ENCODE results near the gene DPP9. TPM values are rescaled to one million over a fixed set of nuclear protein-coding genes. Genes with fewer than 3 reads are reported as not detected.

DPP9 gene
- polyA plus RNA-seq, 4 donors = 37.1 to 59.5 (median 43.3) TPM

- Histone ChIP-seq H3K9me3 (ENCODE audit: control insufficient read depth in 2 of 2, insufficient read depth in 1 of 2, low read depth in 1 of 2, low read length in 1 of 2) (peaks cover 0 to 10% of the 10 kb centered on the region in 2 donors), H3K4me3 (ENCODE audit: low read depth in 1 of 3, low read length in 3 of 3) (no peak overlapping the region), H3K27ac (ENCODE audit: low read depth in 1 of 3, low read length in 2 of 3) (no peak overlapping the region), H3K4me1 (ENCODE audit: control insufficient read depth in 3 of 3, insufficient read depth in 2 of 3, low read depth in 1 of 3, low read length in 2 of 3) (no peaks in the 10 kb centered on the region), H3K27me3 (ENCODE audit: control insufficient read depth in 3 of 3, insufficient read depth in 3 of 3, low read length in 3 of 3) (no peaks in the 10 kb centered on the region), H3K36me3 (ENCODE audit: control insufficient read depth in 3 of 3, insufficient read depth in 2 of 3, low read depth in 1 of 3, low read length in 3 of 3) (peaks cover 21 to 95% (median 23%) of the 10 kb centered on the region in 3 donors)
- DNase-seq (no peak), FAIRE-seq (no peak)
- 77 to 86% (median 79%) methylated on average over 14 of the region's 14 CpGs for WGBS, 3 donors
These were observed 66.4 kb downstream of the DPP9 start for GRCh38 chr19:4657262-4657661.

- Histone ChIP-seq H3K36me3 (ENCODE audit: control insufficient read depth in 3 of 3, insufficient read depth in 2 of 3, low read depth in 1 of 3, low read length in 3 of 3) (peaks cover 20 to 94% (median 21%) of the 10 kb centered on the region in 3 donors), H3K27ac (ENCODE audit: low read depth in 1 of 3, low read length in 2 of 3) (no peak overlapping the region), H3K27me3 (ENCODE audit: control insufficient read depth in 3 of 3, insufficient read depth in 3 of 3, low read length in 3 of 3) (no peaks in the 10 kb centered on the region), H3K4me3 (ENCODE audit: low read depth in 1 of 3, low read length in 3 of 3) (no peak overlapping the region), H3K9me3 (ENCODE audit: control insufficient read depth in 2 of 2, insufficient read depth in 1 of 2, low read depth in 1 of 2, low read length in 1 of 2) (peaks cover 0 to 10% of the 10 kb centered on the region in 2 donors), H3K4me1 (ENCODE audit: control insufficient read depth in 3 of 3, insufficient read depth in 2 of 3, low read depth in 1 of 3, low read length in 2 of 3) (no peaks in the 10 kb centered on the region)
- WGBS, 3 donors = 79 to 88% (median 80%) methylated on average over 8 of the region's 8 CpGs
- no peak for FAIRE-seq
- no peak for DNase-seq
These were observed 67.5 kb downstream of the DPP9 start for GRCh38 chr19:4656102-4656501.

- no peak overlapping the region for H3K4me3 ChIP-seq (ENCODE audit: low read depth in 1 of 3, low read length in 3 of 3)
- peaks cover 16 to 90% (median 19%) of the 10 kb centered on the region in 3 donors for H3K36me3 ChIP-seq (ENCODE audit: control insufficient read depth in 3 of 3, insufficient read depth in 2 of 3, low read depth in 1 of 3, low read length in 3 of 3)
- H3K27ac ChIP-seq (ENCODE audit: low read depth in 1 of 3, low read length in 2 of 3) = no peak overlapping the region
- peaks cover 0 to 10% of the 10 kb centered on the region in 2 donors for H3K9me3 ChIP-seq (ENCODE audit: control insufficient read depth in 2 of 2, insufficient read depth in 1 of 2, low read depth in 1 of 2, low read length in 1 of 2)
- no peaks in the 10 kb centered on the region for H3K4me1 ChIP-seq (ENCODE audit: control insufficient read depth in 3 of 3, insufficient read depth in 2 of 3, low read depth in 1 of 3, low read length in 2 of 3)
- FAIRE-seq (no peak), DNase-seq (no peak)
- no peaks in the 10 kb centered on the region for H3K27me3 ChIP-seq (ENCODE audit: control insufficient read depth in 3 of 3, insufficient read depth in 3 of 3, low read length in 3 of 3)
- 88 to 89% (median 88%) methylated on average over 27 of the region's 27 CpGs for WGBS, 3 donors
These were observed 68.9 kb downstream of the DPP9 start for GRCh38 chr19:4654437-4655361.

GRCh38 chr19:4653793-4654436 lies 69.7 kb downstream of the DPP9 start:
- FAIRE-seq = no peak
- H3K9me3 ChIP-seq (ENCODE audit: control insufficient read depth in 2 of 2, insufficient read depth in 1 of 2, low read depth in 1 of 2, low read length in 1 of 2) = peaks cover 0 to 7% of the 10 kb centered on the region in 2 donors
- 82 to 91% (median 85%) methylated on average over 13 of the region's 13 CpGs for WGBS, 3 donors

GRCh38 chr19:4652075-4652474 lies 71.6 kb downstream of the DPP9 start:
- no peak overlapping the region for H3K27ac ChIP-seq (ENCODE audit: low read depth in 1 of 3, low read length in 2 of 3)
- no peaks in the 10 kb centered on the region for H3K4me1 ChIP-seq (ENCODE audit: control insufficient read depth in 3 of 3, insufficient read depth in 2 of 3, low read depth in 1 of 3, low read length in 2 of 3)
- H3K27me3 ChIP-seq (ENCODE audit: control insufficient read depth in 3 of 3, insufficient read depth in 3 of 3, low read length in 3 of 3) = no peaks in the 10 kb centered on the region
- no peaks in the 10 kb centered on the region for H3K9me3 ChIP-seq (ENCODE audit: control insufficient read depth in 2 of 2, insufficient read depth in 1 of 2, low read depth in 1 of 2, low read length in 1 of 2)
- 95 to 96% (median 95%) methylated on average over 41 to 44 of the region's 44 CpGs for WGBS, 3 donors
- DNase-seq (no peak), FAIRE-seq (no peak)
- H3K36me3 ChIP-seq (ENCODE audit: control insufficient read depth in 3 of 3, insufficient read depth in 2 of 3, low read depth in 1 of 3, low read length in 3 of 3) = peaks cover 0 to 80% (median 5%) of the 10 kb centered on the region in 3 donors
- H3K4me3 ChIP-seq (ENCODE audit: low read depth in 1 of 3, low read length in 3 of 3) = no peak overlapping the region

More at GRCh38 chr19:4653793-4654436, 69.7 kb downstream of the DPP9 start:
- no peak for DNase-seq
- Histone ChIP-seq H3K4me1 (ENCODE audit: control insufficient read depth in 3 of 3, insufficient read depth in 2 of 3, low read depth in 1 of 3, low read length in 2 of 3) (no peaks in the 10 kb centered on the region), H3K4me3 (ENCODE audit: low read depth in 1 of 3, low read length in 3 of 3) (no peak overlapping the region), H3K36me3 (ENCODE audit: control insufficient read depth in 3 of 3, insufficient read depth in 2 of 3, low read depth in 1 of 3, low read length in 3 of 3) (peaks cover 13 to 90% (median 14%) of the 10 kb centered on the region in 3 donors), H3K27me3 (ENCODE audit: control insufficient read depth in 3 of 3, insufficient read depth in 3 of 3, low read length in 3 of 3) (no peaks in the 10 kb centered on the region), H3K27ac (ENCODE audit: low read depth in 1 of 3, low read length in 2 of 3) (no peak overlapping the region)

- H3K27ac ChIP-seq (ENCODE audit: low read depth in 1 of 3, low read length in 2 of 3) = no peak overlapping the region
- H3K4me1 ChIP-seq (ENCODE audit: control insufficient read depth in 3 of 3, insufficient read depth in 2 of 3, low read depth in 1 of 3, low read length in 2 of 3) = no peaks in the 10 kb centered on the region
- no peaks in the 10 kb centered on the region for H3K9me3 ChIP-seq (ENCODE audit: control insufficient read depth in 2 of 2, insufficient read depth in 1 of 2, low read depth in 1 of 2, low read length in 1 of 2)
- 83 to 90% (median 84%) methylated on average over 1 to 2 of the region's 2 CpGs for WGBS, 3 donors
- peaks cover 0 to 77% (median 2%) of the 10 kb centered on the region in 3 donors for H3K36me3 ChIP-seq (ENCODE audit: control insufficient read depth in 3 of 3, insufficient read depth in 2 of 3, low read depth in 1 of 3, low read length in 3 of 3)
- FAIRE-seq (no peak), DNase-seq (no peak)
- H3K27me3 ChIP-seq (ENCODE audit: control insufficient read depth in 3 of 3, insufficient read depth in 3 of 3, low read length in 3 of 3) = no peaks in the 10 kb centered on the region
- H3K4me3 ChIP-seq (ENCODE audit: low read depth in 1 of 3, low read length in 3 of 3) = no peak overlapping the region
These were observed 73.5 kb downstream of the DPP9 start for GRCh38 chr19:4650159-4650558.

GRCh38 chr19:4649392-4650047 lies 74.1 kb downstream of the DPP9 start:
- WGBS, 3 donors = 84 to 92% (median 87%) methylated on average over 19 of the region's 19 CpGs
- H3K27ac ChIP-seq (ENCODE audit: low read depth in 1 of 3, low read length in 2 of 3) = peak overlapping the region in 1 of 3 donors; percentile 19
- no peaks in the 10 kb centered on the region for H3K27me3 ChIP-seq (ENCODE audit: control insufficient read depth in 3 of 3, insufficient read depth in 3 of 3, low read length in 3 of 3)
- no peaks in the 10 kb centered on the region for H3K4me1 ChIP-seq (ENCODE audit: control insufficient read depth in 3 of 3, insufficient read depth in 2 of 3, low read depth in 1 of 3, low read length in 2 of 3)
- no peak overlapping the region for H3K4me3 ChIP-seq (ENCODE audit: low read depth in 1 of 3, low read length in 3 of 3)
- DNase-seq (no peak), FAIRE-seq (no peak)
- H3K36me3 ChIP-seq (ENCODE audit: control insufficient read depth in 3 of 3, insufficient read depth in 2 of 3, low read depth in 1 of 3, low read length in 3 of 3) = peaks cover 0 to 77% (median under 1%) of the 10 kb centered on the region in 3 donors
- H3K9me3 ChIP-seq (ENCODE audit: control insufficient read depth in 2 of 2, insufficient read depth in 1 of 2, low read depth in 1 of 2, low read length in 1 of 2) = no peaks in the 10 kb centered on the region
